GM10266 (cell line): Measurements from ENCODE around the gene MVB12B.

Experiments used
- DNase-seq: peaks from one replicate; pipeline ENCODE4 v3.0.0; 2012; ENCODE audit errors: extremely low spot score
- TF ChIP-seq, protein P1 (sequence below): IDR thresholded peaks from 2 replicates; pipeline ENCODE4 v1.5.1; 2012; ENCODE audit warnings: mild to moderate bottlenecking, low read depth; ENCODE audit not compliant: control insufficient read depth, insufficient read depth; ENCODE audit errors: missing control alignments

Gene MVB12B

DNA sequence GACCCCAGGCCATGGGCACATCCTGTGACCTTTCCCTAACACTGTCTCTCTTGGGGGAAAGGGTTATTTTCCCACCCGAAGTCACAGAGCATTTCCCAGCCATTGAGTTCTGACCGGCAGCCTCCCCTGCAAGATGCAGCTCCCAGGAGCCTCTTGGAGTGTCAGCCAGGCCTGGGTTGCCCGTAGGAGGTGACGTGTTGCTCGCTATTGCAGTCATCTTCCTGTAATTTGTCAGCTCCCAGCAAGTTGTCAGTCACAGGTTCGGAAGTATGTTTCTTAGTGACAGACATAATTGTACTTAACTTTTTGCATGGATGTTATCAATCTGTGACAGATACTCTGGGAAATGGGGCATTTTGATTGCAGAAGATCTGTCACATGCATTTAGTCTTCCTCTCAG, 74.5 kb downstream of the MVB12B start:
- no peak for DNase-seq
- TF ChIP-seq, protein P1, sequence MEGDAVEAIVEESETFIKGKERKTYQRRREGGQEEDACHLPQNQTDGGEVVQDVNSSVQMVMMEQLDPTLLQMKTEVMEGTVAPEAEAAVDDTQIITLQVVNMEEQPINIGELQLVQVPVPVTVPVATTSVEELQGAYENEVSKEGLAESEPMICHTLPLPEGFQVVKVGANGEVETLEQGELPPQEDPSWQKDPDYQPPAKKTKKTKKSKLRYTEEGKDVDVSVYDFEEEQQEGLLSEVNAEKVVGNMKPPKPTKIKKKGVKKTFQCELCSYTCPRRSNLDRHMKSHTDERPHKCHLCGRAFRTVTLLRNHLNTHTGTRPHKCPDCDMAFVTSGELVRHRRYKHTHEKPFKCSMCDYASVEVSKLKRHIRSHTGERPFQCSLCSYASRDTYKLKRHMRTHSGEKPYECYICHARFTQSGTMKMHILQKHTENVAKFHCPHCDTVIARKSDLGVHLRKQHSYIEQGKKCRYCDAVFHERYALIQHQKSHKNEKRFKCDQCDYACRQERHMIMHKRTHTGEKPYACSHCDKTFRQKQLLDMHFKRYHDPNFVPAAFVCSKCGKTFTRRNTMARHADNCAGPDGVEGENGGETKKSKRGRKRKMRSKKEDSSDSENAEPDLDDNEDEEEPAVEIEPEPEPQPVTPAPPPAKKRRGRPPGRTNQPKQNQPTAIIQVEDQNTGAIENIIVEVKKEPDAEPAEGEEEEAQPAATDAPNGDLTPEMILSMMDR = no peak

DNA sequence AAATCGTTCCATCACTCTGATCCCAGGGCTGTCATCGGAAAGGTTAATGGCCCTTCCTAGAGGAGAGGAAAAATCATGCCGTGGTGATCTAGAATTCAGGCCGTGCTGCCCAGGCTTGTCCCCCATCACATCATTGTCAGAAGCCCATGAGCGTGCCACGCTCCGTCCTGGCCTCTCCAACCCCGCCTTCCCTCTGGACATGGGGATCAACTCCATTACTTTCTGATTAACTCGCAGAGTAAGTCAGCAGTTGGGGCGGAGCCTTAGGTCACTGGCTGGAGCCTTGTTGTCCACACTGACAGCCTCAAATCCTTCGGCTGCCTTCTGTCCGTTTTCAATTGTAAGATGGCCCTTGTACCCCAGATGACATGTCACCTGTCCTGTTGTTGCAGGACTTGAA, 75.0 kb downstream of the MVB12B start:
- no peak for DNase-seq
- TF ChIP-seq, protein P1 = no peak

DNA sequence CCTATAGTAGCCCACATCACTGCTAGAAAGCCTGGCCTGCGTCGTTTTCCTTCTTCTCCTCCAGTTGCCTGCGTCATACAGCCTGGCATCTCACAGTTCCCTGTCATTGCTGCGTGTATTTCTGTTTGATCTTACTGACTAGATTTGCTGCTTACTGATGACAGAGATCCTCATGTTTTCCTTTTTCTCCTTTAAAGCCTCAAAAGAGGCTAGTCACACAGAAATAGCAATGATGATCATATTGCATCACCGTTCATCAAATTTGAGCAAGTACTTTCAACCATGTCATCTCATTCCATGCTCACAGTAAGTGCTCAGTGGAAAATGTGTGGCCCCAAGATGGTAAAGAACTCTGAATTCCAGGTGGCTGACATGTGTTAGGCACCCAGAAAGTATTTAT, 76.8 kb downstream of the MVB12B start:
- TF ChIP-seq, protein P1 = no peak
- no peak for DNase-seq

DNA sequence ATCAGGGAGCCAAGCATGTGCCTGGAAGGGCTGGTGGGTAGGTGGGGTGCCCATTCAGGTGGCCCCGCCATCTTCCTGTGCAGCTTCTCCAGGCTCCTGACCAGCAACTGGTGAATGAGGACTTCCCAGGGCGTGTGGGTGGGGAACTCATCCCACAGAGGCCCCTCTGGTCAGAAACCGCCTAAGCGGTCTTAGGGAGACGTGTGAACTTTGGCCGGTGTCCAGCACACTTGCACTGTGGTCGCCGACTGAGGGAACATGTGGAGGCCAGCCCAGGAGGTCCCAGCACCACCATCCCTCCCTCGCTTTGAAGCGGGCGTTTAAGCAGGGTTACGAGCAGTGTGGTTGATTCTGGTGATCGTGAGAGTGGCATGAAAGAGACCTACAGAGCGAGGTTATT, 77.8 kb downstream of the MVB12B start:
- TF ChIP-seq, protein P1 = no peak
- DNase-seq = no peak

DNA sequence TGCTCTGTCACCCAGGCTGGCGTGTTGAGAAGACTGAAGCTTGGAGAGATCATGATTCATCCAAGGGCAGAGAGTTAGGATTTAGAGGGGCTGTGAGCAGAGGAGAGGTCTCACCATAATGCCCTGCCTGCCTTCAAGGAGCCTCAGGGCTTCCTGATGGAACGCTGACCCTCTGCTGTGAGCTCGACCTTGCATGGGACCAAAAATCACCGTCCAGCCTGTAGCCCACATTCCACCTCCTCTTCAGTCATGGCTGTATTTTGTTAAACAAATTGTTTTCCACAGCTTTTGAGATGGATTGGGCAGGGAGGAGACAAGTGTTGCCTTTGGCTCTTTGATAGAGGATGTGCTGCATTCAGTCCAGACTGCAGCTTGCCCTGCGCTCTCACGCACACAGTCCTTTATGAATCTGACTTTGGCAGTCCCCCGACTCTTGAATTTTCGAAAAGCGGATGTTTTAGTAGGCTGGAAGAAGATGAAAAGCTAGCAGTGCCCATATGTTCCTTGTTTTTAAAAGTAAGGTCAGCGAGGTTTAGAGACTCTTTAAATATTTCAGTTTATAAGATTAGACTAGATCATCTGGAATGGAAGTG, 79.5 kb downstream of the MVB12B start:
- no peak for DNase-seq

DNA sequence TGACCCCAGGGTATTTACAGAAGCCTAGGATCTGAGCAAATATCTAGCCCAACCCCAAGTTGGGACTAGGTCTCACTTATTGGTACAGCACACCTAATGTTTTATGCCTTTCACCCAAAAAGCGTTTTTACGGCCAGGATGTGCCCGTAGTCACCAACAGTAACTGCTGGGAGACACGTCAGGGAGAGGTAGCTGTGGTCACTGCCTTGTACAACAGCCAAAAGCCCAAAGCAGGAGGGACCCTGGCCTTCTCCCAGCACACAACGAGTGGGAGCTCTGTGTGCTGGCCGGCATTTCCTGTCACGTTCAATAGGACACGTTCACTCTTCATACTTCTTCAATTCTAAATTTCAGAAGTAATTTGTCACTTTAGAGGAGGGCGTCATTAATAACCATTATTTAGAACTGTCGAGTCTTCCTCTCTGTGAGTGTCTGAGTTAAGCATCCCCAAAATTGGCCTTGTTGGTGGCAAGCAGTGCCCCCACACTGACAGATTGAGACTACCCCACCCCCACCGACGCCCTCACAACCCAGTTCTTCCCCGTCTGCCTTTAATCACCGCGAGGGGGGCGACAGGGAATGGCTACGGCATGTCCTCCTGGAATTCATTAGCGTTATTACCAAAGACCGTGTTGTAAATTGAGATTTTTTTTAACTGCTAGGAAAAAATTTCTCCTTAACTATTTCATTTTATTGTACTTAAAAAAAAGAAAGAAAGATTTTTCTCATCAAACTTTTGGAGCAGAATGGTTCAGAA, 80.7 kb downstream of the MVB12B start:
- DNase-seq = no peak
- TF ChIP-seq, protein P1 = no peak

More for the DNA sequence above, 79.5 kb downstream of the MVB12B start:
- TF ChIP-seq, protein P1 = no peak

DNA sequence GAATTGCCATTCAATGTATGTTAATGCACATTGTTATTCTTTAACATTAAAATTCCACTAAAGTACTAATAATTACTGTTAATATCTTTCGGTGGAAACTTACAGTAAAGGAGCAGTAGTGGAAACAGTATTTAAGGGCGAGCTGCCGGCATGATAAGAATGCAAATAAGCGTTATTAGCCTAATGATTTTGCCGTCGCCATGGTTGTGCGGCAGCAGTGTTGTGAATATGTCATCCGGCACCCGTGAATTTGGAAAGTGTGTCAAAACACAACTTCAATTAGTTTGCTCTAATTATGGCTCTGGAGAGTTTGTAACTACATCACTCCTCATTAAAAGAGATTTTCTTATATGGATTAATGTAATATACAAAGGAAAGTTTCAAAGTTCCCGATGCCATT, 81.4 kb downstream of the MVB12B start:
- no peak for DNase-seq
- TF ChIP-seq, protein P1 = no peak
